HG03097 (cell line): ENCODE results near the gene RHCE.
"Not testable (repeated sequence)": the region's sequence is repeated elsewhere in the genome, so short reads cannot be mapped to it uniquely, and the experiment has no call there.

Experiments
- ATAC-seq: cut with Tn5 transposase; IDR thresholded peaks from one replicate; pipeline ENCODE4 v1.9.1; 2021; ENCODE audit not compliant: unreplicated experiment, low FRiP score

RHCE gene

DNA sequence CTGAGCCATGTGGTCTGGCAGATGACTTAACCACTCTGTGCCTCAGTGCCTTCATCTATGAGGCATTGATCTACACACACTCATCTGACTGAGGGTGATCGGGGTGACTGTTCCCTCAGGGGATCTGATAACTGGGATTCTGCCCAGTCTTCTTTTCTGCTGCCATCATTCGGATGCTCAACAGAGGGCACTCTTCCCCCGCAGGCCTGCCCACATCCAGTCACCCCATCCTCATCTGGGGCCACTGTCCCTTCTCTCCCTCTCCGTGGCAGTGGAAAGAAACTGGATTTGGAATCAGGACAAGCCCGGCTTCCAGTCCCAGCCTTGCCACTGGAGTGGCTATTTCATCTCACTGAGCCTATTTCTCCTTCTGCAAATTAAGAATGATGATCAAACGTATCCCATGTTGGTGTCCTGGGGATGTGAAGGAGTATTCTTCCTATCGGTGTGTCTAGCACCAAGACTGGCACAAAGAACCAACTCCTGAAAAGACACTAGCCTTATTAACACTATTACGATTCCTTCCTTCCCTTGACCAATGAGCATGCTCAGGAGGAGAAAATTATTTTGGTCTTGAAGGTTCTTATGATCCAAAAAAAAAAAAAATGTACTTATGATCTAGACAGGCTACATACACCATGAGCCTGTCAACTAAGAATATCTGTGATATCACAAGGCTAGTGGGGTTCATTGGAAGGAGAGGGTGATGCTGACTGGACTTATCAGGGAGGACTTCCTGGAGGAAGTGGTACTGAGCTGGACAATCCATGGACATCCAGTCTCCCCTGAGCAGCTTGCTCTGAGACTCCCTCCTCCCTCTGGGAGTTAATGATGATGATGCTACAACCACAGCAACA is 17.4 kb downstream of the RHCE start:
- not testable (repeated sequence) for ATAC-seq

GRCh38 chr1:25398079-25398478 is 22.5 kb downstream of the RHCE start:
- ATAC-seq = not testable (repeated sequence)

DNA sequence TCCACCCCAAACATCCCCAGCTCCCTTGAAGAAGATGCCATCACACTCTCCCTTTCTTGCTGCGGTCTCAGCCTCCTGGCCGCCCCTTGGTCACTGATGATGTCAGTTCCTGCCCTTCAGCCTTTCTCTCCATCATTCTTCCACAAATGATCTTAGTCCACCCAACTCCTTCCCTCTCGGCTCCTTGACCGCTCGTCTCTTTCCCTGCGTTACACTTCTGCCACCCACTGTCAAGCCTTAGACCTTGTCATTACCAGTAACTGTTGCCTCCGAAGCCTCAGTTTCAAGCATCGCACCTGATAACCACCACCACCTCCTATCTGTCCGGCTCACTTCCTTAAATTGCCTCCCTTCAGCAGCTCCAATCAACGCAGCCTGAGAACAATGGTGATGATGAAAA is 23.1 kb downstream of the RHCE start:
- not testable (repeated sequence) for ATAC-seq

- no peak for ATAC-seq
These were observed 27.8 kb downstream of the RHCE start for GRCh38 chr1:25392841-25393240.

DNA sequence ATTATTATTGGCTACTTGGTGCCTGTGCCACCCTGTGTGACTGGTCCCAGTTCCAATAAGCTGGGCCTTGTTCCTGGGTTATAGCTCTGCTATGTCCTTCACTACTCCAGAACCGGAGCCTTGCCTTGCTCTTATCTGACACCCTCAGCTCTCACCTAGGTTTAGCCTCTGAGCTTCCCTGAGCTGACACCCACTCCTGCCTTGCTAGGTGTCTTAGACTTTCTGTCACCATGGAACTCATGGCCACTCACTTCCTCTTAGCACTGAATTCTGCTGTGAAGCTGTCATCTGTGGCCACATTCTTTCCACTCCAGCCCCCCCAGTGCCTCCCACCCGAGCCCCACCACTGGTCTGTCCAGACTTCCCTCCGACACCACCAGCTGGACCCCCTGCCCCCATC is 30.9 kb downstream of the RHCE start:
- not testable (repeated sequence) for ATAC-seq

GRCh38 chr1:25388691-25389090 is 31.9 kb downstream of the RHCE start:
- not testable (repeated sequence) for ATAC-seq

- not testable (repeated sequence) for ATAC-seq
These were observed 33.5 kb downstream of the RHCE start for GRCh38 chr1:25387096-25387495.

- not testable (repeated sequence) for ATAC-seq
These were observed 36.8 kb downstream of the RHCE start for GRCh38 chr1:25383875-25384274.

DNA sequence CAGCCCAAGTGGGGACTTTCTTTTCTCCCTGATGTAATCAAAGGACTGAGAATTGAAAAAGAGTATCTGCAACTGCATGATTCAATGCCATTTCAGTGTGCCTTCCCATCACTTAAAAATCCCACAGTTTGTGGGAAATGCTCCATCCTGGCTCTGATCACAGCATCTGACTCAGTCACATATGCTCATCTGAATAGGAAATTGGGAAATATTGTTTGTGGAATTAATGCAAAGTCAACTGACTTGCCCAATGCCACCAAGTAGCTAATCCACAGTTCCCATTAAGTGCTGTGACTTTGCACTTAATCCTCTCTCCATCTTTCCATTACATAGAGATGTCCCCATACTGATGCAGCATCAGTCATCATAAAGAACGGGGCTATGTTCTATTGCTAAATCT is 37.5 kb downstream of the RHCE start:
- ATAC-seq = not testable (repeated sequence)

- not testable (repeated sequence) for ATAC-seq
These were observed 38.1 kb downstream of the RHCE start for GRCh38 chr1:25382543-25382942.

DNA sequence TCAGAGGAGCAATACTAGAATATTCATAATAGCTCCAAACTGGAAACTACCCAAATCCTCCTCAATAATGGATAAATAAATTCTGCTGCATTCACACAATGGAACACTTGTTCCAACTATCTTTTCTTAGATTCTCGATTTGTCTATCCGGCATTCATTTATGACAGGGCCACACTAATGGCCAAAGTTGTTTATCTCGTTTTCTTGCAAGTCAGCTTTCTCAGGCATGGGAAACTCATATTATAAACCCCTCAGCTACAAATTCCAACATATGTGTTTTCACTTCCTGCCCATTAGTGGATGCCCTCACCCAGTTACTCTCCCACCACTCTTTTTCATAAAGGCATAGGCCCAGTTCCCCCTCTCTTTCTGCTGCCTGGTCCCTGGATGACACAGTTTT is 42.3 kb downstream of the RHCE start:
- not testable (repeated sequence) for ATAC-seq

DNA sequence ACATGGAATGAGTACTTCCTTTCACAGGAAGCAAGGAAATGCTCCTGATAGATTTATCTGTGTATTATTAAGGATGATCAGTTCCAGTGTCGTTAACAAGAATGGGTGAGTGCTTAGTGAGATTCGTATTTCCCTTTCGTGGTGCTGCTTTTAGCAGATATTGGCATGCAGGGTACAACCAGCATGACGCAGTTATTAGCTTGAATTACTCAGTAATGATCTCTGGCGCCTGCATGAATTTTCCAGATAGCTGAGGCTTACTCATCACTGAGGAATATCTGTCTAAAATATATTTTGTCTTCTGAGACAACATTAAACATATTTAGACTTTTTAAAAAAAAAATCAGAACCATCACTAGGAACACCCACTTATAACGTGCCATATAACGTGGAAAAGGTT is 48.9 kb downstream of the RHCE start:
- ATAC-seq = not testable (repeated sequence)

DNA sequence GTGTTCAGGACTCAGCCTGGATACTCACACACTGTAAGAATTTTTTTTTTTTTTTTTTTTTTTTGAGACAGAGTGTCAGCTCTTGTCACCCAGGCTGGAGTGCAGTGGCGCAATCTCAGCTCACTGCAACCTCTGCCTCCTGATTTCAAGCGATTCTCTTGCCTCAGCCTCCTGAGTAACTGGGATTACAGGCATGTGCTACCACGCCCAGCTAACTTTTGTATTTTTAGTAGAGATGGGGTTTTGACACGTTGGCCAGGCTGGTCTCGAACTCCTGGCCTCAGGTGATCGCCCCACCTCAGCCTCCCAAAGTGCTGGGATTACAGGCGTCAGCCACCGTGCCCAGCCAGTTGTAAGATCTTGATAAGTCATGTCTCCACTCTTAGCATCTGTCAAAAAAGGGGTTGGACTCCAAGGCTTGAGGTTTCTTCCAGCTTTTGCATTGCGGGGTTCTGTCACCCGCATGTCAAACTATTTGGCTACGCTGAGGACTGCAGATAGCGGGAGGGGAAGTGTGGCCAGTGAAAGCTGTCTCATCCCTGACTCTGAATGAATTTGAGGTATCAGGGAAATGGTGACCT is 50.8 kb downstream of the RHCE start:
- ATAC-seq = not testable (repeated sequence)

GRCh38 chr1:25369241-25369640 is 51.4 kb downstream of the RHCE start:
- no peak for ATAC-seq

DNA sequence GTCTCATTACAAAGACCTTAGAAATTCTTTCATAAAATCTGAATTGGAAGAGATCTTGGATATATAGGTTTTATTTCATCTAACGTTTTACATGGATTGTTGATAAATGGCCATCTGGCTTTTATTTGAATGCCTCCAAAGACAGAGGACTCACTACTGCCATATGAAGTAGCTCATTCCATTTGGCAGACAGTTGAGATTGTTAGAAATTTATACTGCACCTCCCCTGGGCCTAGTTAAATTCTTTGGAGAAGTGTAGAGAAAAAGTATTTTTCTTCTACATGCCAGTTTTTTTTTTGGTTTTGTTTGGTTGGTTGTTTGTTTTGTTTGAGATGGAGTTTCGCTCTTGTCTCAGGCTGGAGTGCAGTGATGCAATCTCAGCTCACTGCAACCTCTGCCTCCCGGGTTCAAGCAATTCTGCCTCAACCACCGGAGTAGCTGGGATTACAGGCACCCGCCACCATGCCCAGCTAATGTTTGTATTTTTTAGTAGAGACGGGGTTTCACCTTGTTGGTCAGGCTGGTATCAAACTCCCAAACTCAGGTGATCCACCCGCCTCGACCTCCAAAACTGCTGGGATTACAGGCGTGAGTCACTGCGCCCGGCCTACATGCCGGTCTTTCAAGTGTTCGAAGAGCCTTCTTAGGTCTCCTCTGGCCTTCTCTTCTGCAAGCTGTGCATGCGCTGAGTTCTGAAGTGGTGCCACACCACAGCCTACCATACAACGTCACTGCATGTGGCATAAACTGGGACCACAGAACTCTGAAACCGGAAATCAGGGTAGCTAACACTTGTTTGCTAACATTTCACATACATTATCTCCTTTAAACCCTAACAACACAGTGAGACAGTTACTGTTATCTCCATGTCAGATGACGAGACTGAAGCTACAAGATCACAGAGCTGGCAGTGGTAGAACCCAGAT is 57.7 kb downstream of the RHCE start:
- ATAC-seq = not testable (repeated sequence)

- ATAC-seq = no peak
These were observed 58.7 kb downstream of the RHCE start for GRCh38 chr1:25361901-25362300.

GRCh38 chr1:25360596-25361581 is 59.7 kb downstream of the RHCE start:
- no peak for ATAC-seq

DNA sequence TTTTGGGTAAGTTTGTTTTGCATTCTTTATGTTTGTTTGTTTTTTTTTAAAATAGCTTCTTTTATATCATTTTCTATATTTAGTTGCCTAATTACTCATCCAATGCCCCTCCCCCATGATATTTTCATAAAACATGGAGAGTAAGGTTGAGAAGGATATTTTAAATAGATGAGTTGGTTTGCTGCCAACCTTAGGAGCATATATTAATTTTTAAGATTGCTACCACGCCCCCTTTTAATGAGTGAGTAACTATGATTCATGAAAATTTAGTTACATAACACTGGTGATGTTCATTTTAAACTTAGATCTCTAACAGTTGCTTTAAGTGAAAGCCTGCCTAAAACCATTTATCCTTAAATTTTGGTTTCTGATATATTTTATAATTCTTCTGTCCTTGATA is 63.8 kb downstream of the RHCE start:
- no peak for ATAC-seq

- ATAC-seq = no peak
These were observed 64.2 kb downstream of the RHCE start for GRCh38 chr1:25356441-25356840.
